Head of caudate nucleus (tissue), 42 donors: ENCODE data around the gene C1QTNF1.

ENCODE experiments used
- DNase-seq, 42 donors: peaks; one replicate each; pipeline versions ENCODE4 v3.0.0 to v3.0.0-alpha.2; 2020 to 2021; ENCODE audit warnings: mixed read lengths in 7 of 42
- intact Hi-C: fragments of 100-400 bp; cut with DNase I; formaldehyde crosslinking; loops from one replicate; pipeline ENCODE4 v1.15.0; 2022

C1QTNF1 gene

GRCh38 chr17:79081571-79082276 lies 57.8 kb downstream of the C1QTNF1 start:
- no peak for DNase-seq
- intact Hi-C loops = loop anchor here (5.0 kb wide), 1 partner anchor 311 kb away; no protein-coding TSS in a partner anchor

- DNase-seq = peak in 34 of 42 donors; percentile 27 to 79 (median 52)
- intact Hi-C loops = loop anchor here (5.0 kb wide), 1 partner anchor 310 kb away; no protein-coding TSS in a partner anchor
These were observed 58.6 kb downstream of the C1QTNF1 start for GRCh38 chr17:79082311-79083190.

- DNase-seq = no peak
- intact Hi-C loops = loop anchor here (5.0 kb wide), 1 partner anchor 309 kb away; no protein-coding TSS in a partner anchor
These were observed 59.4 kb downstream of the C1QTNF1 start for GRCh38 chr17:79083191-79083971.

GRCh38 chr17:79084291-79085153 lies 60.6 kb downstream of the C1QTNF1 start:
- no peak for DNase-seq
- intact Hi-C loops = loop anchor here (5.0 kb wide), 1 partner anchor 308 kb away; no protein-coding TSS in a partner anchor

GRCh38 chr17:79085154-79085920 lies 61.4 kb downstream of the C1QTNF1 start:
- intact Hi-C loops = no loop called here
- no peak for DNase-seq

- intact Hi-C loops = no loop called here
- no peak for DNase-seq
These were observed 62.1 kb downstream of the C1QTNF1 start for GRCh38 chr17:79085921-79086551.

- intact Hi-C loops = no loop called here
- no peak for DNase-seq
These were observed 62.8 kb downstream of the C1QTNF1 start for GRCh38 chr17:79086609-79087427.

GRCh38 chr17:79087428-79088143 lies 63.6 kb downstream of the C1QTNF1 start:
- intact Hi-C loops = no loop called here
- DNase-seq = peak; percentile 60 to 92 (median 83)

GRCh38 chr17:79088247-79088996 lies 64.5 kb downstream of the C1QTNF1 start:
- DNase-seq = no peak
- intact Hi-C loops = no loop called here

GRCh38 chr17:79088997-79089328 lies 65.0 kb downstream of the C1QTNF1 start:
- intact Hi-C loops = no loop called here
- DNase-seq = no peak

GRCh38 chr17:79089720-79090442 lies 65.9 kb downstream of the C1QTNF1 start:
- intact Hi-C loops = no loop called here
- no peak for DNase-seq

GRCh38 chr17:79090443-79091225 lies 66.7 kb downstream of the C1QTNF1 start:
- intact Hi-C loops = no loop called here
- peak in 5 of 42 donors; percentile 45 to 68 (median 53) for DNase-seq

- intact Hi-C loops = no loop called here
- DNase-seq = no peak
These were observed 67.3 kb downstream of the C1QTNF1 start for GRCh38 chr17:79091226-79091670.

GRCh38 chr17:79092567-79092966 lies 68.6 kb downstream of the C1QTNF1 start:
- DNase-seq = no peak
- intact Hi-C loops = no loop called here
